Measurements from ENCODE around the gene SKIC3.

SKIC3 gene

DNA sequence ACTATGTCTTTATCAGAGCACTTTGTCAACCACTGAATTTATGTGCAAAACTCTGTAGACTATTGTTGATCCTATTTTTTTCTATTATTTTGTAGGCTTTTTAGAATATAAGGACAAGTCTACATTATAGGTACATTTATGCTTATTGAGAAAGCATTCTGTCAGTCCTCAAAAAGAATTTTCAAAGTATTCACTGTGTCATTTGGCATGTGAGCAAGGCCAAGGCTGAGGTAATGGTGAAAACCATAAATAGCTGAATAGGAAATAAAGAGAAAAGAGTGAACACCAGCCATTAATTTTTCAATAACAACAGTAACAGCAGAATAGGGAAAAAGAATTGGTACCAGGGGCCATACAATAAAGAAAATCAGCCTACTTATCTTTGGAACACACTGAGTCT lies 21.0 kb downstream of the SKIC3 start:
- H3K4me3 ChIP-seq (ENCODE audit: low read depth in 1 of 5, low read length in 5 of 5) = no peak overlapping the region
- H3K36me3 ChIP-seq (ENCODE audit: control insufficient read depth in 5 of 5, insufficient read depth in 5 of 5, low read length in 5 of 5) = peaks cover 22 to 61% (median 47%) of the 10 kb centered on the region in 5 donors
- H3K9ac ChIP-seq (ENCODE audit: low read length in 5 of 5) = no peak overlapping the region
- no peaks in the 10 kb centered on the region for H3K9me3 ChIP-seq (ENCODE audit: control insufficient read depth in 5 of 5, low read length in 5 of 5)
- H3K27ac ChIP-seq (ENCODE audit: low read depth, low read length) = no peak overlapping the region
- no peaks in the 10 kb centered on the region for H3K27me3 ChIP-seq (ENCODE audit: control insufficient read depth in 5 of 5, insufficient read depth in 4 of 5, low read length in 5 of 5)
- no peaks in the 10 kb centered on the region for H3K4me1 ChIP-seq (ENCODE audit: control insufficient read depth in 5 of 5, insufficient read depth in 5 of 5, low read length in 5 of 5)

- Histone ChIP-seq H3K4me3 (ENCODE audit: low read depth in 1 of 5, low read length in 5 of 5) (no peak overlapping the region), H3K27me3 (ENCODE audit: control insufficient read depth in 5 of 5, insufficient read depth in 4 of 5, low read length in 5 of 5) (no peaks in the 10 kb centered on the region), H3K4me1 (ENCODE audit: control insufficient read depth in 5 of 5, insufficient read depth in 5 of 5, low read length in 5 of 5) (no peaks in the 10 kb centered on the region), H3K9ac (ENCODE audit: low read length in 5 of 5) (no peak overlapping the region), H3K9me3 (ENCODE audit: control insufficient read depth in 5 of 5, low read length in 5 of 5) (no peaks in the 10 kb centered on the region), H3K36me3 (ENCODE audit: control insufficient read depth in 5 of 5, insufficient read depth in 5 of 5, low read length in 5 of 5) (peaks cover 28 to 64% (median 52%) of the 10 kb centered on the region in 5 donors), H3K27ac (ENCODE audit: low read depth, low read length) (no peak overlapping the region)
Measured at GRCh38 chr5:95533106-95533505, 21.7 kb downstream of the SKIC3 start.

GRCh38 chr5:95532415-95532814 lies 22.4 kb downstream of the SKIC3 start:
- Histone ChIP-seq H3K4me1 (ENCODE audit: control insufficient read depth in 5 of 5, insufficient read depth in 5 of 5, low read length in 5 of 5) (no peaks in the 10 kb centered on the region), H3K36me3 (ENCODE audit: control insufficient read depth in 5 of 5, insufficient read depth in 5 of 5, low read length in 5 of 5) (peaks cover 28 to 67% (median 56%) of the 10 kb centered on the region in 5 donors), H3K27me3 (ENCODE audit: control insufficient read depth in 5 of 5, insufficient read depth in 4 of 5, low read length in 5 of 5) (no peaks in the 10 kb centered on the region), H3K4me3 (ENCODE audit: low read depth in 1 of 5, low read length in 5 of 5) (no peak overlapping the region), H3K9me3 (ENCODE audit: control insufficient read depth in 5 of 5, low read length in 5 of 5) (no peaks in the 10 kb centered on the region), H3K27ac (ENCODE audit: low read depth, low read length) (no peak overlapping the region), H3K9ac (ENCODE audit: low read length in 5 of 5) (no peak overlapping the region)

DNA sequence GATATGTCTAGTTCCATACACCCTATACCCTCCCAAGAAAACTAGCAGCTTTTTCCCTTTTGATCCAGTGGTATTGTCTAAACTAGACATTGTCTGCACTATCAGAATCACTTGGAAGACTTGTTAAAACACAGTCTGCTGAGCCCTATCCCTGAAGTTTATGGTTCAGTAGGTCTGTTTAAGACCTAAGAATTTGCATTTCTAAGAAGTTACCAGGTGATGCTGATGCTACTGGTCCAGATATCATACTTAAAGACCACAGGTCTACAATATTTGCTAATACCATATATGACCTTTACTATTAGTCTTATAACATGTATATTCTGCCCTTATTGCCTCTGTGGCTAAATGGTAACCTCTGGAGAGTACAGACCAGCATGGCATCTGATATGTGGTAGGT lies 23.3 kb downstream of the SKIC3 start:
- no peak overlapping the region for H3K9ac ChIP-seq (ENCODE audit: low read length in 5 of 5)
- peaks cover 30 to 65% (median 56%) of the 10 kb centered on the region in 5 donors for H3K36me3 ChIP-seq (ENCODE audit: control insufficient read depth in 5 of 5, insufficient read depth in 5 of 5, low read length in 5 of 5)
- no peaks in the 10 kb centered on the region for H3K27me3 ChIP-seq (ENCODE audit: control insufficient read depth in 5 of 5, insufficient read depth in 4 of 5, low read length in 5 of 5)
- no peak overlapping the region for H3K4me3 ChIP-seq (ENCODE audit: low read depth in 1 of 5, low read length in 5 of 5)
- no peaks in the 10 kb centered on the region for H3K9me3 ChIP-seq (ENCODE audit: control insufficient read depth in 5 of 5, low read length in 5 of 5)
- no peak overlapping the region for H3K27ac ChIP-seq (ENCODE audit: low read depth, low read length)
- no peaks in the 10 kb centered on the region for H3K4me1 ChIP-seq (ENCODE audit: control insufficient read depth in 5 of 5, insufficient read depth in 5 of 5, low read length in 5 of 5)

GRCh38 chr5:95530416-95530815 lies 24.4 kb downstream of the SKIC3 start:
- Histone ChIP-seq H3K4me1 (ENCODE audit: control insufficient read depth in 5 of 5, insufficient read depth in 5 of 5, low read length in 5 of 5) (no peaks in the 10 kb centered on the region), H3K9ac (ENCODE audit: low read length in 5 of 5) (no peak overlapping the region), H3K36me3 (ENCODE audit: control insufficient read depth in 5 of 5, insufficient read depth in 5 of 5, low read length in 5 of 5) (peaks cover 22 to 60% (median 55%) of the 10 kb centered on the region in 5 donors), H3K27ac (ENCODE audit: low read depth, low read length) (no peak overlapping the region), H3K27me3 (ENCODE audit: control insufficient read depth in 5 of 5, insufficient read depth in 4 of 5, low read length in 5 of 5) (no peaks in the 10 kb centered on the region), H3K4me3 (ENCODE audit: low read depth in 1 of 5, low read length in 5 of 5) (no peak overlapping the region), H3K9me3 (ENCODE audit: control insufficient read depth in 5 of 5, low read length in 5 of 5) (no peaks in the 10 kb centered on the region)

DNA sequence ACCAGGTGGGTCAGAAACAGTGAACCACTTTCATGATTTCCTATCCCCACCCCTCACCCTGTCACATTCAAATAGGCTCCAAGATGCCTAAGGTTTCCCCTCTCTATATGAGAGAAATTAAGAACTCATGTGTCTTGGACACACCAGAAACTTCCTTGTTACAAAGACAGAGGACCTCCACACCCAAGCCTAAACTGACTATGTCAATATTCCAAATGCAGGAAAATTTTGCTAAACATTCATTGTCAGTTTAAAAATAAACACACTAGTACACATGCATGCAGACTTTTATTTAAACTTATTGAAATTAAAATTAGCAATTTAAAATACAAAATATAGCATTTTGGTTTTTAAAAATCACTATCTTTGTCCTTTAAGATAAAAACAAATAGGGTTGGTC lies 26.2 kb downstream of the SKIC3 start:
- peaks cover 22 to 61% (median 60%) of the 10 kb centered on the region in 5 donors for H3K36me3 ChIP-seq (ENCODE audit: control insufficient read depth in 5 of 5, insufficient read depth in 5 of 5, low read length in 5 of 5)
- no peaks in the 10 kb centered on the region for H3K4me1 ChIP-seq (ENCODE audit: control insufficient read depth in 5 of 5, insufficient read depth in 5 of 5, low read length in 5 of 5)
- H3K27me3 ChIP-seq (ENCODE audit: control insufficient read depth in 5 of 5, insufficient read depth in 4 of 5, low read length in 5 of 5) = no peaks in the 10 kb centered on the region
- no peak overlapping the region for H3K9ac ChIP-seq (ENCODE audit: low read length in 5 of 5)
- H3K27ac ChIP-seq (ENCODE audit: low read depth, low read length) = no peak overlapping the region
- no peak overlapping the region for H3K4me3 ChIP-seq (ENCODE audit: low read depth in 1 of 5, low read length in 5 of 5)
- H3K9me3 ChIP-seq (ENCODE audit: control insufficient read depth in 5 of 5, low read length in 5 of 5) = no peaks in the 10 kb centered on the region

DNA sequence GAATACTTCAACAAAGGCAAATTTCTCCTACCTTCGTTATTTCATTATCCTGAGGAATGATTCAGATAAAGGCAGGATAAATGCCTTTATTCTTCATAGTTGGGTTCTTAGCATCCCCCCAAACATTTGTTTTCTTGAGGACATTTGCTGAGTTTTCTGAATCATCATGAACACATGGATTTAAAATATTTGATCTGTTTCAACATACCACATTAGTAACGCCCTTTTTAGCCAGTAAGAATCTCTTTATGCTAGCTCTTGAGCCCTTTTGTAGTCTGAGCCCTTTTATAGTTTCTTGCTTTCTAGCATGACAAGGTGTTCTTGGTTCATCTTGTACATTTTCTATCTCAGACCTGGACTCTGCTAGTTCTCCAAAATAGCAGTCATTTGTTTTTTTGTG lies 27.9 kb downstream of the SKIC3 start:
- H3K4me1 ChIP-seq (ENCODE audit: control insufficient read depth in 5 of 5, insufficient read depth in 5 of 5, low read length in 5 of 5) = no peaks in the 10 kb centered on the region
- H3K4me3 ChIP-seq (ENCODE audit: low read depth in 1 of 5, low read length in 5 of 5) = no peak overlapping the region
- no peaks in the 10 kb centered on the region for H3K27me3 ChIP-seq (ENCODE audit: control insufficient read depth in 5 of 5, insufficient read depth in 4 of 5, low read length in 5 of 5)
- no peaks in the 10 kb centered on the region for H3K9me3 ChIP-seq (ENCODE audit: control insufficient read depth in 5 of 5, low read length in 5 of 5)
- no peak overlapping the region for H3K27ac ChIP-seq (ENCODE audit: low read depth, low read length)
- H3K9ac ChIP-seq (ENCODE audit: low read length in 5 of 5) = no peak overlapping the region
- peaks cover 30 to 73% (median 64%) of the 10 kb centered on the region in 5 donors for H3K36me3 ChIP-seq (ENCODE audit: control insufficient read depth in 5 of 5, insufficient read depth in 5 of 5, low read length in 5 of 5)

- H3K4me1 ChIP-seq (ENCODE audit: control insufficient read depth in 5 of 5, insufficient read depth in 5 of 5, low read length in 5 of 5) = no peaks in the 10 kb centered on the region
- no peaks in the 10 kb centered on the region for H3K27me3 ChIP-seq (ENCODE audit: control insufficient read depth in 5 of 5, insufficient read depth in 4 of 5, low read length in 5 of 5)
- H3K36me3 ChIP-seq (ENCODE audit: control insufficient read depth in 5 of 5, insufficient read depth in 5 of 5, low read length in 5 of 5) = peaks cover 32 to 74% (median 70%) of the 10 kb centered on the region in 5 donors
- no peak overlapping the region for H3K27ac ChIP-seq (ENCODE audit: low read depth, low read length)
- H3K4me3 ChIP-seq (ENCODE audit: low read depth in 1 of 5, low read length in 5 of 5) = no peak overlapping the region
- no peak overlapping the region for H3K9ac ChIP-seq (ENCODE audit: low read length in 5 of 5)
- H3K9me3 ChIP-seq (ENCODE audit: control insufficient read depth in 5 of 5, low read length in 5 of 5) = no peaks in the 10 kb centered on the region
Measured at GRCh38 chr5:95524423-95524822, 30.4 kb downstream of the SKIC3 start.

DNA sequence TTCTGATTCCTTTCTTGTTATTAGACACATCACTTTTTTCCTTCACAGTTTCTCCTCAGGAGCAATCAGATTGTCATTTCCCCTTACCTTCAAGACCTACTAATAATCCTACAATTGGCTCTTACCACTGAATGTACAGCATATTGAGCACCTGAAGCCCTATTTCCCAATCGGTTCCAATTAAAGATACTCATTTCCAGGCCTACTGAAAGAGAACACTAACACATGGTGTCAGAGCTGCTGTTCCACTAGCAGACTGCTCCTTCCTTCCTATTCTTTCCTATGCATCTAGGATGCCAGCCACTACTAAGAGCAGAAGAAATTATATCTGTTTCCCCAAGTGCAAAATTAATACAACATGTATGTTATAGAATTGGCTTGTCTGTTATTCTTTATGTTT lies 34.6 kb downstream of the SKIC3 start:
- H3K36me3 ChIP-seq (ENCODE audit: control insufficient read depth in 5 of 5, insufficient read depth in 5 of 5, low read length in 5 of 5) = peaks cover 33 to 76% (median 59%) of the 10 kb centered on the region in 5 donors
- no peak overlapping the region for H3K4me3 ChIP-seq (ENCODE audit: low read depth in 1 of 5, low read length in 5 of 5)
- no peak overlapping the region for H3K9ac ChIP-seq (ENCODE audit: low read length in 5 of 5)
- no peak overlapping the region for H3K27ac ChIP-seq (ENCODE audit: low read depth, low read length)
- no peaks in the 10 kb centered on the region for H3K4me1 ChIP-seq (ENCODE audit: control insufficient read depth in 5 of 5, insufficient read depth in 5 of 5, low read length in 5 of 5)
- no peaks in the 10 kb centered on the region for H3K9me3 ChIP-seq (ENCODE audit: control insufficient read depth in 5 of 5, low read length in 5 of 5)
- H3K27me3 ChIP-seq (ENCODE audit: control insufficient read depth in 5 of 5, insufficient read depth in 4 of 5, low read length in 5 of 5) = no peaks in the 10 kb centered on the region

GRCh38 chr5:95519681-95520080 lies 35.1 kb downstream of the SKIC3 start:
- no peaks in the 10 kb centered on the region for H3K27me3 ChIP-seq (ENCODE audit: control insufficient read depth in 5 of 5, insufficient read depth in 4 of 5, low read length in 5 of 5)
- no peak overlapping the region for H3K4me3 ChIP-seq (ENCODE audit: low read depth in 1 of 5, low read length in 5 of 5)
- H3K9me3 ChIP-seq (ENCODE audit: control insufficient read depth in 5 of 5, low read length in 5 of 5) = no peaks in the 10 kb centered on the region
- no peaks in the 10 kb centered on the region for H3K4me1 ChIP-seq (ENCODE audit: control insufficient read depth in 5 of 5, insufficient read depth in 5 of 5, low read length in 5 of 5)
- no peak overlapping the region for H3K9ac ChIP-seq (ENCODE audit: low read length in 5 of 5)
- peaks cover 39 to 76% (median 61%) of the 10 kb centered on the region in 5 donors for H3K36me3 ChIP-seq (ENCODE audit: control insufficient read depth in 5 of 5, insufficient read depth in 5 of 5, low read length in 5 of 5)
- no peak overlapping the region for H3K27ac ChIP-seq (ENCODE audit: low read depth, low read length)

DNA sequence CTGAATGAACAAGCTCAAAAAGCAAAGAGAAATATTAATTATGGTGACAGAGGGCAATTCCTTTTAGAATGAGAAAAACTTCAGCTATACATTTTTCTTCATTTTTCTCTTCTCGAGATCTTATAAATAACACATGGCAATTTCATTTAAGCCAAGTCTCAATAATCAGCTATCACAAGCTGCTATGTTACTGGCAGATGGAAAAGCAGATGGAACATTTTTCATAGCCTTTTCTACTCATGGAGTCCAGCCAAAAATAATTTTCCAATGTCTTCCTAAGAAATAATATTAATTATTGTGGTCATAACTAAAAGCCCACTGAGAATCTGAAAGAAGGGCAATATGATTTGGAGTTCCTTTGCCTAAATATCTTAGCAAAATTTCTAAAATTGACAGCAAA lies 35.6 kb downstream of the SKIC3 start:
- peaks cover 44 to 76% (median 63%) of the 10 kb centered on the region in 5 donors for H3K36me3 ChIP-seq (ENCODE audit: control insufficient read depth in 5 of 5, insufficient read depth in 5 of 5, low read length in 5 of 5)
- H3K27ac ChIP-seq (ENCODE audit: low read depth, low read length) = no peak overlapping the region
- no peaks in the 10 kb centered on the region for H3K27me3 ChIP-seq (ENCODE audit: control insufficient read depth in 5 of 5, insufficient read depth in 4 of 5, low read length in 5 of 5)
- H3K4me3 ChIP-seq (ENCODE audit: low read depth in 1 of 5, low read length in 5 of 5) = no peak overlapping the region
- no peaks in the 10 kb centered on the region for H3K4me1 ChIP-seq (ENCODE audit: control insufficient read depth in 5 of 5, insufficient read depth in 5 of 5, low read length in 5 of 5)
- no peak overlapping the region for H3K9ac ChIP-seq (ENCODE audit: low read length in 5 of 5)
- H3K9me3 ChIP-seq (ENCODE audit: control insufficient read depth in 5 of 5, low read length in 5 of 5) = no peaks in the 10 kb centered on the region
